Stimulated activated CD4-positive, alpha-beta T cell treated with anti-CD3 and anti-CD28 coated beads, Interleukin-2, amount 100 ng/mL, for 4 hours (primary cell): Measurements from ENCODE around the gene SF3B6.

Experiments
- DNase-seq: peaks from one replicate; pipeline ENCODE4 v3.0.0-alpha.2; 2020; ENCODE audit warnings: low read depth

The SF3B6 gene

GRCh38 chr2:24018241-24018640 is 57.9 kb downstream of the SF3B6 start:
- no peak for DNase-seq

DNA sequence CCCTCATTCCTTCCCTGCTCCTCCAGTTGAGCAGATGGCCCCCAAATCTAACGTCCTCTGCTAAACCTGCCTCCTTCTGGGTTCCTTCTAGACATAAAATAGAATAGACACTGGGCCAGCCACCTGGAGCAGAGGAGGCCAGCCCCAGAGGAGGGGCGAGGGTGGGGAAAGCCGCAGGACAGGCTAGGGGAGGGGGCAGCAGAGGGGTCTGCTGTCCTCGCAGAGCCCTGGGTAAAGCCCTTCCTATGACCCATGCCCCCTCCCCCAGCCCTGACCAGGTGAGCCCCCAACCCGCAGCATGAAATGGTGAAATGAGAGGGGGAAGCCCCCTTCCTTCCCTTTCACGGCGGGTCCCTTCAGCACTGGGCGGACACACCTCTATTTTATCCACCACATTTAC is 58.4 kb downstream of the SF3B6 start:
- no peak for DNase-seq
